ENCODE results near the gene TBCCD1. TPM values are rescaled to one million over a fixed set of nuclear protein-coding genes. Genes with fewer than 3 reads are reported as not detected.

TBCCD1 gene
- total RNA-seq, 4 donors from 2014 or later = 8.8 to 14.2 (median 12.0) TPM

GRCh38 chr3:186496635-186497034 is 70.5 kb downstream of the TBCCD1 start:
- no peak for ATAC-seq
- TF ChIP-seq POLR2A (IDR thresholded peaks at IDR 0.05) = no peak
- H3K27me3 ChIP-seq = no peaks in the 10 kb centered on the region
- no peak overlapping the region for H3K4me3 ChIP-seq
- H3K27ac ChIP-seq = no peak overlapping the region
- peaks cover 0 to 4% (median 0%) of the 10 kb centered on the region in 3 donors for H3K9me3 ChIP-seq
- H3K36me3 ChIP-seq = no peaks in the 10 kb centered on the region
- peaks cover 0 to 23% (median 0%) of the 10 kb centered on the region in 3 donors for H3K4me1 ChIP-seq

Other genes with a start within 250 kb of the TBCCD1 start
- gene DGKG, start 205.1 kb downstream of the TBCCD1 start, total RNA-seq = 100 to 1,000 TPM in 2 of 4 donors, 10 to 100 TPM in 2; 46.3 to 134 (median 90.4) TPM
- gene CRYGS, start 23.0 kb downstream of the TBCCD1 start, total RNA-seq = 1 to 10 TPM in 2 of 4 donors, under 1 TPM in 1, not detected in 1; 0.39 to 3.1 (median 3.1) TPM
- 10 to 100 TPM; 19.5 to 40.0 (median 33.5) TPM for gene DNAJB11, start 3.4 kb upstream of the TBCCD1 start, total RNA-seq
- not detected for gene AHSG, start 45.7 kb upstream of the TBCCD1 start, total RNA-seq
- gene FETUB, start 73.1 kb upstream of the TBCCD1 start, total RNA-seq = not detected
- gene HRG, start 98.7 kb upstream of the TBCCD1 start, total RNA-seq = not detected
- not detected for gene KNG1, start 150.0 kb upstream of the TBCCD1 start, total RNA-seq
- gene EIF4A2, start 216.2 kb upstream of the TBCCD1 start, total RNA-seq = 100 to 1,000 TPM; 359 to 660 (median 508) TPM
- 10 to 100 TPM in 2 of 4 donors, 1 to 10 TPM in 2; 8.1 to 12.2 (median 10.5) TPM for gene RFC4, start 239.1 kb upstream of the TBCCD1 start, total RNA-seq